Stomach (tissue), 4 donors: Measurements from ENCODE around the gene CCKAR.

Experiments
- CTCF ChIP-seq, 7 experiments: fragments of 450-650 bp in 4 of 7; fragments of 200-600 bp in 3 of 7; sonication (generic) in 3 of 7; IDR thresholded peaks; one replicate each; pipeline ENCODE4 v1.5.1; 2016 to 2019; ENCODE audit warnings: antibody characterized with exemption in 7 of 7, control low read depth in 2 of 7, mild to moderate bottlenecking in 1 of 7
- POLR2A ChIP-seq, 4 donors: fragments of 450-650 bp; IDR thresholded peaks; one replicate each; pipeline ENCODE4 v1.6.1; 2016; ENCODE audit warnings: antibody characterized with exemption in 4 of 4, control low read depth in 2 of 4, mild to moderate bottlenecking in 1 of 4, moderate library complexity in 1 of 4

GRCh38 chr4:26482508-26483462, 7.5 kb downstream of the CCKAR start:
- TF ChIP-seq POLR2A (IDR thresholded peaks at IDR 0.05) (no peak), CTCF (IDR thresholded peaks at IDR 0.05) (no peak)
